NCI-H1694 (cell line): Measurements from ENCODE around the gene CPN1.
"Not testable (repeated sequence)": the region's sequence is repeated elsewhere in the genome, so short reads cannot be mapped to it uniquely, and the experiment has no call there.

Experiments used
- DNase-seq: peaks from one replicate; lab custom pipeline; 2025; lab: John Stamatoyannopoulos, UW

Gene CPN1

GRCh38 chr10:100022403-100022802 is 59.3 kb downstream of the CPN1 start:
- no peak for DNase-seq

DNA sequence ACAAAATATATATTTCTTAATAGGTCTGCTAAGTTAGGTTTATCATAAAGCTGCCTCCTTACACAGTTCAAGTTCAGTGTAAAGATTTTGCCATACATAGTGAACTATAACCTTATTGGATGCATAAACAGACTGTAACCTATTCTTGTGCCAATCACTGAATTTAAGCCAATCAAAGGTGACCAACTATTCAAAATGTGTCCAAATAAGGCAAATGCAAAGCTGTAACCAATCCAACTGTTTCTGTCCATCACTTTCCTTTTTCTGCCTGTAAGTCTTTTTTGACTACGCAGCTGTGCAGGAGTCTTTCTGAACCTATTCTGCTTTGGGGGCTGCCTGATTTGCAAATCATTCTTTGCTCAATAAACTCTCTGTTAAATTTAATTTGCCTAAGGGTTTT is 60.3 kb downstream of the CPN1 start:
- peak; percentile 32 for DNase-seq

- DNase-seq: peak; percentile 61
Measured at GRCh38 chr10:100020886-100021253, 60.8 kb downstream of the CPN1 start.

GRCh38 chr10:100020142-100020885 is 61.4 kb downstream of the CPN1 start:
- peak; percentile 49 for DNase-seq

- no peak for DNase-seq
Measured at GRCh38 chr10:100019787-100020141, 61.9 kb downstream of the CPN1 start.

DNA sequence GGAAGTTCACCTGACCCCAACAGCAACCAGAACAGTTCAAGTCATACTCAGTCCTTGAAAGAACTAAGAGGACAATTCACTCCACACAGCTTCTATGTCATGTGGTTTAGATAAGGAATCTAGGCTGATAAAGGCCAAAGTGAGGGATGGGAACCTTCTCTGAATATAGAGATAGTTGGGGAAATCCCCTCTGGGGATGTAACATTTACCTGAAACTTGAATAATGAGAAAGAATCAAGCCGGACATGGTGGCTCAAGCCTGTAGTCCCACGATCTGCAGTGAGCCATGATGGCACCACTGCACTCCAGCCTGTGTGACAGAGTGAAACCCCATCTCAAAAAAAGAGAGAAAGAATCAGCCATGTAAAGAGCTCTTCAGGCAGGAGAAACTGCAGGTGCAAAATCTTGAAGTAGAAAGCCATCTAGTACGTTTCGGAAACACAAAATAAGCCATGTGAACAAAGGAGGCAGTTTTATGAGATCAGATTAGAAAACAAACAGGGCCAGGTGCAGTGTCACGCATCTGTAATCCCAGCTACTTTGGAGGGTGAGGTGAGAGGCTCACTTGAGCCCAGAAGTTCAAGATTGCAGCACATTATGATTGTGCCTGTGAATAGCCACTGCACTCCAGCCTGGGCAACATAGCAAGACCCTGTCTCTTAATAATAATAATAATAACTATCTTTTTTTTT is 67.5 kb downstream of the CPN1 start:
- no peak for DNase-seq

DNA sequence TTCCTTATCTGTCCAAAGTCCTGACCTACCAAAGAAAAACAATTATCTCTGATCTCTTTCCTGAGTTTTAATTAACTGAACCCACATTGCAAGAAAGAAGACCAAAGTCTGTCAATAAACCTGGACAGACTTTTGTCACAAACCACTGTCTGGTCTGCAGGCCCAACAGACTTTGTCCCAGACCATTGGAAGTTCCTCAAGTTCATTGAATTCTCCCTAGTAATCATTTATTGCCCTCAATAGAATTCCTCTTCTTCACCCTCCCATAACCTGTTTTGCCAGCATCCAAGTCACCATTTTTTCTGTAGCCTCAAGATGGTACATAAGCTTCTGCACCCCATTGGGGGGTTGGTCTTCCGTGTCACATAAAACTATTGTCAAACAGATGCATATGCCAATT is 68.0 kb downstream of the CPN1 start:
- DNase-seq: no peak

- not testable (repeated sequence) for DNase-seq
Measured at GRCh38 chr10:100011906-100012305, 69.8 kb downstream of the CPN1 start.

DNA sequence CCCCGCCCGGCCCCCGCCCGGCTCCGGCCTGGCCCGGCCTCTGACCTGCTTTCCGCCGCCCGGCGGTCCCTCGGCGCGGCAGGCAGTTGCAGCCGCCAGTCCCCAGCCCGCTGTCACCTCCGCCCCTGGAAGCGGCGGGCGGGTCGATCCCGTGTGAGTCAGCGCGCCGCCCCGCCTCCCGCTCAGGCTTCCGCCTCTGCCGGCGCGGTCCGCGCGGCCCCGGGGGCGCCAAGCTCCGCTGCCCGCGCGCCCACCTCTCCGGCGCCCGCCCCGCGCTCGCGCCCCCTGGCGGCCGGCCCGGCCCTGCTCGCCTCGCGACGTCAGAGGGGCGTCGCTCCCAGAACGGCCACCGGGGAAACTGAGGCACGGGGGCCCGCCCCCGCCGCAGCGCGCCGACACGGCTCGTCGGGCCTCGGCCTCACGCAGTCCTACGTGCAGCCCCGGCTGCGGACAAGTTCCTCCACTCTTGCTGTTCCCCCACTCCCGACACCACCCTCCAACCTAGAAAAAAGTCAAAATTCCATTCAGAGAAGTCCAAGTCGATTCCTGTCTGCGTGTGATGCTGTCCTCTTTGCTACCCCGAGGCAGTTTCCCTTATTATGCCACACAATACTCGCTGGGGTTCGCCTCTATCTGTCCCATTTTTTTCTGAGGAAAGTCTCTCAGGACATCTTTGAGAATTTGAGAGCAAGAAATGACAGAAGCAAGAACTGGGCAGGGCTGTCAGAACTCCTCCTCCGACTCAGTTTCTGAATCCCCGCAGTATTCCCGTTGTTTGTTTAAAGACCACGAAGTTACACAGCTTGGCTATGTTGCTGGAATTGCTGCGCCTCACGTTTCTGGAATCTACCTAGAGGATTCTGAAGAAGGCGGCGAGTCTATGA is 71.6 kb downstream of the CPN1 start, which contains the start of gene DNMBP:
Gene DNMBP, minus strand, starts transcription at position 155 of the 884 bp plus-strand sequence. CDS start 37,823 bp downstream, outside the sequence.
- peak; percentile 36 for DNase-seq

DNA sequence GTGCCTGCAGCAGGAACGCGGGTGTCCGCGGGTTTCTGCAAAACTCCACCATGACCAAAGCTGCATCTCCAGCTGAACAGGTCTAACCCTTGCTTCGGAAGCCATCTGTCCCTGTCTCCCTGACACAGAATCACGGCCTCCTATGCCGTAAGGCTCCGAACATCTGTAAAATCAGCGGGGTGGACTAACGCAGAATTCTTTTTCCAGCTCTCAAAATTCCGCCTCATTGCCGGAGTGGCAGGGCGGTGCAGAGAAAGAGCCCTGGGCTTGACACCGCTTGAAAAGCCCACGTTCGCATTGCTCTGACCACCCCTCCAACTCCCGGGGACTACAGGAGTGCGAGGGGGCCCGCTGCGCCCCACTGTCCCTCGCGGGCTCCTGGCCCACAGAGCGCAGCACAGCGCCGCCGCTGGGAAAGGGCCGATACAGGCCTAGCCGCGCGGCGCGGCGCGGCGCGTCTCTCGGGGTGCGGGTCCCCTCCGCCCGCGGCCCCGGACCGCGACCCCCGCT is 72.3 kb downstream of the CPN1 start:
- peak; percentile 6 for DNase-seq

GRCh38 chr10:100008708-100009282 is 72.9 kb downstream of the CPN1 start:
- no peak for DNase-seq

GRCh38 chr10:100008142-100008522 is 73.5 kb downstream of the CPN1 start:
- no peak for DNase-seq

DNA sequence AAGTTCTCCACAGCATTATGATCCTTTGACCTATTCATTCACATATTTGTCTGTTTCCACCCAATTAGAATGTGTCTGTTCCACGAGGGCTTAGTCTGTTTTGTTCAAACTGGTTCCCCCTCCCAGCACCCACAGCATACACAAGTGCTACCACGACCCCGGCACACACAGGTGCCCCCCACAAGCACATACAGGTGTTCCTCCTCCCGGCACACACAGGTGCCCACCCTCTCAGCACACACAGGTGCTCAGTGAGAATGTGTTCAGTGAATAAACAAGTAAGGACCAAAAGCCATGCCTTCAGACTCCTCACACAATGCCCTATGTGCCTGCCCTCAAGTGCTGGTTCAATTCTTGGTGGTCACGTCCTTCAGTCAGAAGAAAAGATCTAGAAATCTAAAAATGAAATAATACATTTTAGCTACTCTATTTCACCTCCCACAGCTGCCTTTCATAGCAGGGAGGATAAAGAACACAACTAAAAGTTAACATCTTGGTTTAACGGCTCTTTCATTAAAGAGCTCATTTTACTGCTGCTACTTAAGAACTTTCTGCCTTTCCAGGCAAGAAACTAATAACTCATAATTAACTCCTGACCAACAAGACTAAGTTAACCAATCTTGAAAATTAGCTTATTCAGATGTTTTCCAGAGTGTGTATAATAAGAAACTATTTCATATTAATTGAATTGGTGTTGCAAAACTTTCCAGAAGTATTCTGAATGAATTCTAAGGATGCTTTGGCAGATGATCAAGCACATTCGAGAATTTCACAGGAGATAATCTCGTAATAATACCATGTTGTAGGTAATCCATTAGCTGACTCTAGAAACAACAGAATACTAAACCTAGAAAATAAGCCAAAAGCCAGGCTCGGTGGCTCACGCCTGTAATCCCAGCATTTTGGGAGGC is 74.2 kb downstream of the CPN1 start:
- no peak for DNase-seq

DNA sequence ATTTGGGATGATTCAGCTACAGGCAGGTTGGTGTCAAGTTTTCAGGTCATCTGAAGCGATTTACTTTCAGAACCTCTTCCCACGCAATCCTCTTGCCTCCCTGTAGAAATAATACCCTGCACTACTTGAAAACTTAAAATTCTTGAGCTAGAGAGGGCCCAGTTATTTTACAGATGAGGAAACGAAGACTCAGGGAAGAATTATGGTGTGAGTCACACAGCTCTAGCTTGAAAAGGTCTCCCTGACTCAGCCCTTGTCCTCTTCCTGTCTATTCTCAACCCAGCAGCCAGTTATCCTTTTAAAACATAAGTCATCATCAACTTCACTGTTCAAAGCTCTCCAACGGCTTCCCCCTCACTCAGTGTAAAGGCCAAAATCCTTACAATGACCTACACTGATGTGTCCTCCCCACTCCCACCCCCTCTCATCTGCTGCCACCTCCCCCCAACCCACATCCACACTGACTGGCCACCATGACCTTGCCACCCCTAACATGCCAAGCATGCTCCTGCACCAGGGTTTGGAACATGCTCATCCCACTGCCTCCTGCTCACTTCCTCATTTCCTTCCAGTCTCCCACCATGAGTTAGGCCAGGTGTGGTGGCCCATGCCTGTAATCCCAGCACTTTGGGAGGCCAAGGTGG is 75.3 kb downstream of the CPN1 start:
- no peak for DNase-seq

DNA sequence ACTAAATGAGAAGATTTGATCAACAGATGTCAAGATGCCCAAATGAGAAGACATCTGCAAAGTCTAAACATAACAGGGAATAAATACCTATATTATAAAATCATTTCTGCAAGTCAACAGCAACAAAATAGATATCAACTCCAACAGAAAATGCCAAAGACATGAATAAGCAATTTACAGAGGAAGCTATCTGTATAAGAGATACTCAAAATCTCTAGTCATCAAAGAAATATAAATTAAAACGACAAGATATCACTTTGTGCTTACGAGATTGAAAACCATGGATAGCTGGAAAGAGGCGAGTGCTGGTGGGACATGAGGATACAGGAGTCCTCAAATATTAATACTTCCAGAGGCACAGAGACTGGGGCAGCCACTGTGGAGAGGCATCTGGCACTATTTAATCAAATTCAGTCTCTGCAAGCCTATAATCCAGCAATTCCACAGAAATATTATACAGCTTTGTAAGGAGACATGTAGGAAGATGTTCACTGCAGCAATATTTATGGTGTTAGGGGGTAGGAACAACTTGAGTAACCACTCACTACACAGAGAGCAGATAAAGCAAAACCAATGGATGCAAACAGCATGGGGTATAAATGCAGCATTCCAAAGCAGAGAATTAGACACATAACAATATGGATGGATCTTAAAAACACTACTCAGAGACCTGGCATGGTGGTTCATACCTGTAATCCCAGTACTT is 76.7 kb downstream of the CPN1 start:
- no peak for DNase-seq

- DNase-seq: no peak
Measured at GRCh38 chr10:100000109-100000644, 81.5 kb downstream of the CPN1 start.

DNA sequence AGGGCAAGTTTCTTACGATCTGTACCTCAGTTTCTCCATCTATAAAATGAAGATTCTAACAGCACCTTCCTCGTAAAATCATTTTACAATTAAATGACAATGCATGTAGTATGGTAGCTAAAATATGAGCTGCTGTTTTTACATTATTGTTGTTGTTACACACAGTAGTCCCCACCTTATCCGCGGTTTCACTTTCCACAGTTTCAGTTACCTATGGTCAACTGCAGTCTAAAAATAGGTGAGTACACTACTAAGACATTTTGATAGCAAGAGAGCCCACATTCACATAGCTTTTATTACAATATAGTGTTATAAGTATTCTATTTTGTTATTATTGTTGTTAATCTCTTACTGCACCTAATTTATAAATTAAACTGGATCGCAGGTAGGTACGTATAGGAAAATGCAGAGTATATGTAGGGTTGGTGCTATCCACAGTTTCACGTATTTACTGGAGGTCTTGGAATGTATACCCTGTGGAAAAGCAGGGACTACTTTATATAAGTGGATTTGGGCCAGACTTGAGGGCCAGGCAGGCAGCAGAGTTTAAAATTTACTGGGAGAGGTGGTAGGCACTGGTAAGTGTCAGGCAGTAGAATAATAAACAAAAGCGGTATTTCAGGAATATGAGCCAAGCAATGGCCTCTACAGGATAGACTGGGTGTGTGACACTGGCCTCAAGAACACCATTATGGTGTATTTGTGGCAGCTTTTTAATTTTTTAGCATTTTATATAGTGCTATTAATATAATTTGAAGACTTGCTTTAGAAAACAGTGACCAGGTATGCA is 82.2 kb downstream of the CPN1 start:
- no peak for DNase-seq

DNA sequence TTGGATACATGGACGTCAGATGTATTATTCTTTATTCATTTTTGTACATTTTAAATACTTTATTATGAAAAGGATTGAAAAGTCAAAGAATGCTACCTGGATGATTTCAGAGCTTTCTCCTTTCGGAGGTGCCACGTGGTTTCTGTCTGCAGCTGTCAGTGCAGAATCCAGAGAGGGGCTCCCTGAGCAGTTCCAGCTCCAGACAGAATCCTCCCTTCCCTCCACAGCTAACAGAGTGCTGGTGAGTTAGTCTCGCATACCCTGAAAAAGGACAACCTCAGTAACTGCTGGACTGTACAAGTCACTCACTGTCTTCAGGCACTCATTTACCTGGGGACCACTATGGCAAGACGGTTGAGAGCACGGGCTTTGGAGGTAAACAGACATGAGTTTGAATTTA is 82.8 kb downstream of the CPN1 start:
- DNase-seq: no peak
